ENCODE data around the gene HDAC1. TPM values are rescaled to one million over a fixed set of nuclear protein-coding genes. Genes with fewer than 3 reads are reported as not detected.

Gene HDAC1
- total and polyA plus RNA-seq, 10 of the 15 experiments (the other 5 are each of a cell fraction or from before 2014, with no cell fraction given), result 147 to 331 (median 168) TPM

DNA sequence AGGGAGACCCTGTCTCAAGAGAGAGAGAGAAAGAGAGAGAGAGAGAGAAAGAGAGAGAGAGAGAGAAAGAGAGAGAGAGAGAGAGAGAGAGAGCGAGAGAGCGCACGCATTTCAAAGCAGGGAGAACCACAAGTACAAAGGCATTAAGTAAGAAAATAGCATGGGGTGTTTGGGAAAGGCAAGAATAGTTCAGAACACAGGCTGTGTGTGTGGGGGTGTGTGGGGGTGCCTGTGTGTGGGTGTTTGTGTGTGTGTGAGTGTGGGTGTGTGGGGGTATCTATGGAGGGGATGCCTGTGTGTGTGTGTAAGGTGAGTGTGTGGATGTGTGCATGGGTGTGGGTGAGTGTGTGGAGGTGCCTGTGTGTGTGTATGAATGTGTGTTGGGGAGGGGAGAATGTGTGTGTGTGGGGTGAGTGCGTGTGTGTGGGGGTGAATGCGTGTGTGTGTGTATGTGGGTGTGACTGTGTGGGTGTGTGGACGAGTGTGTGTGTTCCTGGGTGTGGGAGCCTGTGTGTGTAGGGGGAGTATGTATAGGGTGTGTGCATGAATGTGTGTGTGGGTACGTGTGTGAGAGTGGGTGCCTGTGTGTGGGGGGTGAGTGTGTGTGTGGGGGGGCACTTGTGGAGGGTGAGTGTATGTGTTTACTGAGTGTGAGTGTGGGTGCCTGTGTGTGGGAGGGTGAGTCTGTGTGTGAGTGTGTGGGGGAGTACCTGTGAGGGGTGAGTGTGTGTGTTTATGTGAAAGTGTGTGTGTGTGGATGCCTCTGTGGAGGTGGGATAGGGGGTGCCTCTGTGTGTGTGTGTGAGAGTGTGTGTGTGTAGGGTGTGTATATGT is 19.1 kb upstream of the HDAC1 start (continued):
- TF ChIP-seq, protein P1, sequence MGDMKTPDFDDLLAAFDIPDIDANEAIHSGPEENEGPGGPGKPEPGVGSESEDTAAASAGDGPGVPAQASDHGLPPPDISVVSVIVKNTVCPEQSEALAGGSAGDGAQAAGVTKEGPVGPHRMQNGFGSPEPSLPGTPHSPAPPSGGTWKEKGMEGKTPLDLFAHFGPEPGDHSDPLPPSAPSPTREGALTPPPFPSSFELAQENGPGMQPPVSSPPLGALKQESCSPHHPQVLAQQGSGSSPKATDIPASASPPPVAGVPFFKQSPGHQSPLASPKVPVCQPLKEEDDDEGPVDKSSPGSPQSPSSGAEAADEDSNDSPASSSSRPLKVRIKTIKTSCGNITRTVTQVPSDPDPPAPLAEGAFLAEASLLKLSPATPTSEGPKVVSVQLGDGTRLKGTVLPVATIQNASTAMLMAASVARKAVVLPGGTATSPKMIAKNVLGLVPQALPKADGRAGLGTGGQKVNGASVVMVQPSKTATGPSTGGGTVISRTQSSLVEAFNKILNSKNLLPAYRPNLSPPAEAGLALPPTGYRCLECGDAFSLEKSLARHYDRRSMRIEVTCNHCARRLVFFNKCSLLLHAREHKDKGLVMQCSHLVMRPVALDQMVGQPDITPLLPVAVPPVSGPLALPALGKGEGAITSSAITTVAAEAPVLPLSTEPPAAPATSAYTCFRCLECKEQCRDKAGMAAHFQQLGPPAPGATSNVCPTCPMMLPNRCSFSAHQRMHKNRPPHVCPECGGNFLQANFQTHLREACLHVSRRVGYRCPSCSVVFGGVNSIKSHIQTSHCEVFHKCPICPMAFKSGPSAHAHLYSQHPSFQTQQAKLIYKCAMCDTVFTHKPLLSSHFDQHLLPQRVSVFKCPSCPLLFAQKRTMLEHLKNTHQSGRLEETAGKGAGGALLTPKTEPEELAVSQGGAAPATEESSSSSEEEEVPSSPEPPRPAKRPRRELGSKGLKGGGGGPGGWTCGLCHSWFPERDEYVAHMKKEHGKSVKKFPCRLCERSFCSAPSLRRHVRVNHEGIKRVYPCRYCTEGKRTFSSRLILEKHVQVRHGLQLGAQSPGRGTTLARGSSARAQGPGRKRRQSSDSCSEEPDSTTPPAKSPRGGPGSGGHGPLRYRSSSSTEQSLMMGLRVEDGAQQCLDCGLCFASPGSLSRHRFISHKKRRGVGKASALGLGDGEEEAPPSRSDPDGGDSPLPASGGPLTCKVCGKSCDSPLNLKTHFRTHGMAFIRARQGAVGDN (IDR thresholded peaks at IDR 0.05), result no peak
- TF ChIP-seq ZZZ3 (IDR thresholded peaks at IDR 0.05; ENCODE audit: control insufficient read depth, insufficient read length, low read depth), result no peak

DNA sequence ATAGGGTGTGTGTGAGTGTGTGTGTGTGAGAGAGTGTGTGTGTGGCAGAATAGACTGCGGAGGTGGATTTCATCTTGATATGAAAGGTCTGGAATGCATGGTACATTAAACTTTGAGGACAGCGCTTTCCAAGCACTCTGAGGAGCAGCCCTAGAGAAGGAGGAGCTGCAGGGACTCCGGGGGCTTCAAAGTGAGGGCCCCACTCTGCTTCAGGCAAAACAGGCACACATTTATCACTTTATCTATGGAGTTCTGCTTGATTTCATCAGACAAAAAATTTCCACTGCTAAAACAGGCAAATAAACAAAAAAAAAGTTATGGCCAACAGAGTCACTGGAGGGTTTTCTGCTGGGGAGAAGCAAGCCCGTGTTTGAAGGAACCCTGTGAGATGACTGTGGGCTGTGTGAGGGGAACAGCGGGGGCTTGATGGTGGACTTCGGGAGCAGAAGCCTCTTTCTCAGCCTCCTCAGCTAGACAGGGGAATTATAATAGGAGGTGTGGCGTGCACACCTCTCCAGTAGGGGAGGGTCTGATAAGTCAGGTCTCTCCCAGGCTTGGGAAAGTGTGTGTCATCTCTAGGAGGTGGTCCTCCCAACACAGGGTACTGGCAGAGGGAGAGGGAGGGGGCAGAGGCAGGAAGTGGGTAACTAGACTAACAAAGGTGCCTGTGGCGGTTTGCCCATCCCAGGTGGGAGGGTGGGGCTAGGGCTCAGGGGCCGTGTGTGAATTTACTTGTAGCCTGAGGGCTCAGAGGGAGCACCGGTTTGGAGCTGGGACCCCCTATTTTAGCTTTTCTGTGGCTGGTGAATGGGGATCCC is 18.3 kb upstream of the HDAC1 start:
- peaks cover 7% of the 10 kb centered on the region for H3K4me1 ChIP-seq (ENCODE audit: control insufficient read depth, insufficient read depth, low read length)
- RAD21 ChIA-PET (ENCODE audit: unreplicated experiment), result no interaction called here
- no peak overlapping the region for H3K4me2 ChIP-seq (ENCODE audit: control insufficient read depth, insufficient read depth)
- no peaks in the 10 kb centered on the region for H3K9me3 ChIP-seq (replicated peaks; ENCODE audit: control insufficient read depth, insufficient read depth, low read length)
- H2AFZ ChIP-seq (ENCODE audit: control insufficient read depth, low read depth, low read length), result peak overlapping the region; percentile 1; the same call in 1 of the 2 replicates
- CTCF ChIA-PET, result no interaction called here
- 16% methylated on average over 9 of the region's 10 CpGs for WGBS (ENCODE audit: insufficient coverage, insufficient replicate concordance, low lambda C conversion rate, missing lambda C conversion rate)
- no peaks in the 10 kb centered on the region for H3K27me3 ChIP-seq (replicated peaks in 1 of 2; ENCODE audit: control insufficient read depth in 2 of 2, insufficient read depth in 2 of 2, low read length in 1 of 2)
- FAIRE-seq (no peak), ATAC-seq (peak; percentile 68), DNase-seq (ENCODE audit: low read depth, low spot score) (no peak)
- no peak overlapping the region for H3K4me3 ChIP-seq
- BruUV-seq (replicated peaks), result no TSS peak
- SMC1A ChIA-PET (ENCODE audit: uncharacterized antibody, unreplicated experiment), result no interaction called here
- H3K79me2 ChIP-seq (ENCODE audit: control insufficient read depth, insufficient read depth, low read length), result no peaks in the 10 kb centered on the region; the same call in none of the 2 replicates
- H3K36me3 ChIP-seq (ENCODE audit: control insufficient read depth in 2 of 2, insufficient read depth in 2 of 2, low read length in 1 of 2), result peaks cover 0 to 11% of the 10 kb centered on the region in 2 experiments; a peak in 2 of 4 replicates
- no peaks in the 10 kb centered on the region for H4K20me1 ChIP-seq (ENCODE audit: control insufficient read depth, insufficient read depth)
- intact Hi-C loops (cut with micrococcal nuclease; ENCODE audit: unreplicated experiment) (no loop called here), in situ Hi-C loops (cut with MboI) (no loop called here)
- H3K27ac ChIP-seq (ENCODE audit: control insufficient read depth, insufficient read depth), result peak overlapping the region; percentile 31; the same call in 1 of the 2 replicates
- POLR2A ChIA-PET, result interaction anchor here (0.6 to 1.0 kb wide), 2 partner anchors 15 to 18 kb away, joined by 3 read pairs; no protein-coding TSS in a partner anchor
- no peak overlapping the region for H3K9ac ChIP-seq (ENCODE audit: control insufficient read depth, insufficient read depth, low read length)
- TF ChIP-seq SMAD5 (IDR thresholded peaks at IDR 0.05; ENCODE audit: low read depth) (no peak), PAX8 (IDR thresholded peaks at IDR 0.05) (no peak), HDAC6 (IDR thresholded peaks at IDR 0.05; ENCODE audit: unreplicated experiment) (no peak)
- TF ChIP-seq, protein P2, sequence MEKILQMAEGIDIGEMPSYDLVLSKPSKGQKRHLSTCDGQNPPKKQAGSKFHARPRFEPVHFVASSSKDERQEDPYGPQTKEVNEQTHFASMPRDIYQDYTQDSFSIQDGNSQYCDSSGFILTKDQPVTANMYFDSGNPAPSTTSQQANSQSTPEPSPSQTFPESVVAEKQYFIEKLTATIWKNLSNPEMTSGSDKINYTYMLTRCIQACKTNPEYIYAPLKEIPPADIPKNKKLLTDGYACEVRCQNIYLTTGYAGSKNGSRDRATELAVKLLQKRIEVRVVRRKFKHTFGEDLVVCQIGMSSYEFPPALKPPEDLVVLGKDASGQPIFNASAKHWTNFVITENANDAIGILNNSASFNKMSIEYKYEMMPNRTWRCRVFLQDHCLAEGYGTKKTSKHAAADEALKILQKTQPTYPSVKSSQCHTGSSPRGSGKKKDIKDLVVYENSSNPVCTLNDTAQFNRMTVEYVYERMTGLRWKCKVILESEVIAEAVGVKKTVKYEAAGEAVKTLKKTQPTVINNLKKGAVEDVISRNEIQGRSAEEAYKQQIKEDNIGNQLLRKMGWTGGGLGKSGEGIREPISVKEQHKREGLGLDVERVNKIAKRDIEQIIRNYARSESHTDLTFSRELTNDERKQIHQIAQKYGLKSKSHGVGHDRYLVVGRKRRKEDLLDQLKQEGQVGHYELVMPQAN (conservative IDR thresholded peaks at IDR 0.05), result no peak
- TF ChIP-seq, protein P3, sequence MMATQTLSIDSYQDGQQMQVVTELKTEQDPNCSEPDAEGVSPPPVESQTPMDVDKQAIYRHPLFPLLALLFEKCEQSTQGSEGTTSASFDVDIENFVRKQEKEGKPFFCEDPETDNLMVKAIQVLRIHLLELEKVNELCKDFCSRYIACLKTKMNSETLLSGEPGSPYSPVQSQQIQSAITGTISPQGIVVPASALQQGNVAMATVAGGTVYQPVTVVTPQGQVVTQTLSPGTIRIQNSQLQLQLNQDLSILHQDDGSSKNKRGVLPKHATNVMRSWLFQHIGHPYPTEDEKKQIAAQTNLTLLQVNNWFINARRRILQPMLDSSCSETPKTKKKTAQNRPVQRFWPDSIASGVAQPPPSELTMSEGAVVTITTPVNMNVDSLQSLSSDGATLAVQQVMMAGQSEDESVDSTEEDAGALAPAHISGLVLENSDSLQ (IDR thresholded peaks at IDR 0.05), result no peak
- TF ChIP-seq, protein P4, sequence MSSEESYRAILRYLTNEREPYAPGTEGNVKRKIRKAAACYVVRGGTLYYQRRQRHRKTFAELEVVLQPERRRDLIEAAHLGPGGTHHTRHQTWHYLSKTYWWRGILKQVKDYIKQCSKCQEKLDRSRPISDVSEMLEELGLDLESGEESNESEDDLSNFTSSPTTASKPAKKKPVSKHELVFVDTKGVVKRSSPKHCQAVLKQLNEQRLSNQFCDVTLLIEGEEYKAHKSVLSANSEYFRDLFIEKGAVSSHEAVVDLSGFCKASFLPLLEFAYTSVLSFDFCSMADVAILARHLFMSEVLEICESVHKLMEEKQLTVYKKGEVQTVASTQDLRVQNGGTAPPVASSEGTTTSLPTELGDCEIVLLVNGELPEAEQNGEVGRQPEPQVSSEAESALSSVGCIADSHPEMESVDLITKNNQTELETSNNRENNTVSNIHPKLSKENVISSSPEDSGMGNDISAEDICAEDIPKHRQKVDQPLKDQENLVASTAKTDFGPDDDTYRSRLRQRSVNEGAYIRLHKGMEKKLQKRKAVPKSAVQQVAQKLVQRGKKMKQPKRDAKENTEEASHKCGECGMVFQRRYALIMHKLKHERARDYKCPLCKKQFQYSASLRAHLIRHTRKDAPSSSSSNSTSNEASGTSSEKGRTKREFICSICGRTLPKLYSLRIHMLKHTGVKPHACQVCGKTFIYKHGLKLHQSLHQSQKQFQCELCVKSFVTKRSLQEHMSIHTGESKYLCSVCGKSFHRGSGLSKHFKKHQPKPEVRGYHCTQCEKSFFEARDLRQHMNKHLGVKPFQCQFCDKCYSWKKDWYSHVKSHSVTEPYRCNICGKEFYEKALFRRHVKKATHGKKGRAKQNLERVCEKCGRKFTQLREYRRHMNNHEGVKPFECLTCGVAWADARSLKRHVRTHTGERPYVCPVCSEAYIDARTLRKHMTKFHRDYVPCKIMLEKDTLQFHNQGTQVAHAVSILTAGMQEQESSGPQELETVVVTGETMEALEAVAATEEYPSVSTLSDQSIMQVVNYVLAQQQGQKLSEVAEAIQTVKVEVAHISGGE (CRISPR knock-in tag; IDR thresholded peaks at IDR 0.05), result no peak

All from GM12878 (cell line).